ENCODE measurements around the gene OPCML. TPM values are rescaled to one million over a fixed set of nuclear protein-coding genes. Genes with fewer than 3 reads are reported as not detected.

Gene OPCML
- total RNA-seq, 1 donor from 2014 or later: 0.61 TPM

DNA sequence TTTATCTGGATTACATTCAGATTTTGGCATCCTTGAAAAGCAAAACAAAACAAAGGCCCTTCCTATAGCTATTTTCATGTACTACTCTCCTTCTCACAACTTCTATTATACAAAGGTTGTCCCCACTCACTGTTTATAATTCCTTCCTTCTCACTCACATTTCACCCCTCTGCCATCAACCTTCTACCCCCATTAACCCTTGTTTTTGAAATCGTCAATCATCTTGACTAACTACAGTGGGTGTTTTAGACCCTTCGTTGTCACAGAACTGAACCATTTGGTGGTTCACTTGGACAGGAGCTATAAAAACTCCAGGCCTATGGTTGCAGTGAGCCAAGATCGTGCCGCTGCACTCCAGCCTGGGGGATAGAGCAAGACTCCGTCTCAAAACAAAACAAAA is 639.4 kb downstream of the OPCML start:
- peaks cover 3% of the 10 kb centered on the region for H3K4me1 Mint-ChIP-seq (ENCODE audit: low read depth, unreplicated experiment)
- no peak overlapping the region for H3K4me3 Mint-ChIP-seq (ENCODE audit: unreplicated experiment)
- DNase-seq: no peak
- H3K36me3 Mint-ChIP-seq (ENCODE audit: unreplicated experiment): no peaks in the 10 kb centered on the region
- H3K9me3 Mint-ChIP-seq (ENCODE audit: unreplicated experiment): no peaks in the 10 kb centered on the region
- TF ChIP-seq, protein P1, sequence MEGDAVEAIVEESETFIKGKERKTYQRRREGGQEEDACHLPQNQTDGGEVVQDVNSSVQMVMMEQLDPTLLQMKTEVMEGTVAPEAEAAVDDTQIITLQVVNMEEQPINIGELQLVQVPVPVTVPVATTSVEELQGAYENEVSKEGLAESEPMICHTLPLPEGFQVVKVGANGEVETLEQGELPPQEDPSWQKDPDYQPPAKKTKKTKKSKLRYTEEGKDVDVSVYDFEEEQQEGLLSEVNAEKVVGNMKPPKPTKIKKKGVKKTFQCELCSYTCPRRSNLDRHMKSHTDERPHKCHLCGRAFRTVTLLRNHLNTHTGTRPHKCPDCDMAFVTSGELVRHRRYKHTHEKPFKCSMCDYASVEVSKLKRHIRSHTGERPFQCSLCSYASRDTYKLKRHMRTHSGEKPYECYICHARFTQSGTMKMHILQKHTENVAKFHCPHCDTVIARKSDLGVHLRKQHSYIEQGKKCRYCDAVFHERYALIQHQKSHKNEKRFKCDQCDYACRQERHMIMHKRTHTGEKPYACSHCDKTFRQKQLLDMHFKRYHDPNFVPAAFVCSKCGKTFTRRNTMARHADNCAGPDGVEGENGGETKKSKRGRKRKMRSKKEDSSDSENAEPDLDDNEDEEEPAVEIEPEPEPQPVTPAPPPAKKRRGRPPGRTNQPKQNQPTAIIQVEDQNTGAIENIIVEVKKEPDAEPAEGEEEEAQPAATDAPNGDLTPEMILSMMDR (IDR thresholded peaks at IDR 0.05; ENCODE audit: partially characterized antibody, unreplicated experiment): no peak
- H3K27ac Mint-ChIP-seq (ENCODE audit: unreplicated experiment): no peak overlapping the region
- H3K27me3 Mint-ChIP-seq (ENCODE audit: unreplicated experiment): peaks cover 2% of the 10 kb centered on the region

DNA sequence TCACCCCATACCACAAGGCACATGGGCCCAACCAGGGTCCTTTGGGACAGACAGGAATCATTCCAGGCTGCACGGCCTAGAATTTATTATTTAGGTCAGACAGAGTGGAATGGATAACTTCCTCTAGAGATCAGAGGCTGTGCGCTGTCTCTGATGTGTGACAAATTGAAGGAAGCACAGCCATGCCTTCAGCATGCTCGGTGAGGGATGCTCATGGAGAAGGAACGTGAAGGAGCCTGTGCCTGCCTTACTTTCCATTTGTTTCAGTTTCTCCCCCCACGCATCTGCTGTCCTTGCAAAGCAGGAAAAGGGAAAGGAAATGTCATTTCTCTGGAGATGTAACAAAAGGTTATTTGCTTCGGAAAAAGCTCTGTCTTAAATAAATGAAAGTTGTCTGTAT is 644.1 kb downstream of the OPCML start:
- no peak overlapping the region for H3K27ac Mint-ChIP-seq (ENCODE audit: unreplicated experiment)
- no peak for DNase-seq
- TF ChIP-seq, protein P1 (IDR thresholded peaks at IDR 0.05; ENCODE audit: partially characterized antibody, unreplicated experiment): no peak
- H3K4me1 Mint-ChIP-seq (ENCODE audit: low read depth, unreplicated experiment): peaks cover 4% of the 10 kb centered on the region
- H3K4me3 Mint-ChIP-seq (ENCODE audit: unreplicated experiment): no peak overlapping the region
- no peaks in the 10 kb centered on the region for H3K36me3 Mint-ChIP-seq (ENCODE audit: unreplicated experiment)
- no peaks in the 10 kb centered on the region for H3K9me3 Mint-ChIP-seq (ENCODE audit: unreplicated experiment)
- peaks cover 2% of the 10 kb centered on the region for H3K27me3 Mint-ChIP-seq (ENCODE audit: unreplicated experiment)

DNA sequence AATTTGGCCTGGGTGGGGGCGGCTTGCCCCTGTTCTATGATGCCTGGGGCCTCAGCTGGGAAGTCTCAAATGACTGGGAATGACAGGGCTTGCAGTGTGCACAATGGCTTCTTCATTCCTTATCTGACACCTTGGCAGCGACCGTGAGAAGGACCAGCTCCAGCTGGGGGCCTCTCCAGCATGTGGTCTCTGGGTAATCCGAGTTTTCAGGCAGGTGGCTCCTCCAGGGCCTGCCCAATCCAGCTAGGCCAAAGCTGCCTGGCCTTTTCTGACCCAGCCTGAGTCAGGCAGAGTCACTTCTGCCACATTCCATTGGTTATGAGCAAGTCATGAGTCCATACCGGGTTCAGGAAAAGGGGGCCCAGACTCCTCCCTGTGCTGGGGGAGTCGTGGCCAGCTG is 646.0 kb downstream of the OPCML start:
- Mint-ChIP-seq H3K27me3 (ENCODE audit: unreplicated experiment) (peaks cover 2% of the 10 kb centered on the region), H3K9me3 (ENCODE audit: unreplicated experiment) (no peaks in the 10 kb centered on the region), H3K36me3 (ENCODE audit: unreplicated experiment) (no peaks in the 10 kb centered on the region), H3K4me3 (ENCODE audit: unreplicated experiment) (no peak overlapping the region), H3K27ac (ENCODE audit: unreplicated experiment) (no peak overlapping the region), H3K4me1 (ENCODE audit: low read depth, unreplicated experiment) (peaks cover 4% of the 10 kb centered on the region)
- TF ChIP-seq, protein P1 (IDR thresholded peaks at IDR 0.05; ENCODE audit: partially characterized antibody, unreplicated experiment): no peak
- no peak for DNase-seq

DNA sequence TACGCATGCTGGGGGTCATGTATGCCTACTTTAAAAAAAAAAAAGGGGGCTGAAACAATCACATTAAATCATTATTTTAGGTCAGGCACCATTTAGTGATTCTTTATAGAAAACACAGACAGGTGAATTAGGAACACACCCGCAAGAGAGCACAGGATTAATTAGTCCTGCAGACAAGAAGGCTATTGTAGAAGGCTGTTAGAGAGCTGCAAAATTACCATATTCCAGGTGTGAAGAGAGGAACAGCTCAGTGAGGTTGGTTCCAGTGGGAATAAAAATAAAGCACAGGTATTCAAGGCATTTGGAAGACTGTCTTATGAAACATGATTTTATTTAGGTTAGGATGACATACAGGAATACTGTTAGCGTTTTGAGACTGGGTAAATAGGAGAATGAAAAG is 649.1 kb downstream of the OPCML start:
- Mint-ChIP-seq H3K36me3 (ENCODE audit: unreplicated experiment) (no peaks in the 10 kb centered on the region), H3K27ac (ENCODE audit: unreplicated experiment) (no peak overlapping the region), H3K4me3 (ENCODE audit: unreplicated experiment) (no peak overlapping the region), H3K9me3 (ENCODE audit: unreplicated experiment) (no peaks in the 10 kb centered on the region), H3K4me1 (ENCODE audit: low read depth, unreplicated experiment) (peaks cover 3% of the 10 kb centered on the region), H3K27me3 (ENCODE audit: unreplicated experiment) (no peaks in the 10 kb centered on the region)
- DNase-seq: no peak
- TF ChIP-seq, protein P1 (IDR thresholded peaks at IDR 0.05; ENCODE audit: partially characterized antibody, unreplicated experiment): no peak

DNA sequence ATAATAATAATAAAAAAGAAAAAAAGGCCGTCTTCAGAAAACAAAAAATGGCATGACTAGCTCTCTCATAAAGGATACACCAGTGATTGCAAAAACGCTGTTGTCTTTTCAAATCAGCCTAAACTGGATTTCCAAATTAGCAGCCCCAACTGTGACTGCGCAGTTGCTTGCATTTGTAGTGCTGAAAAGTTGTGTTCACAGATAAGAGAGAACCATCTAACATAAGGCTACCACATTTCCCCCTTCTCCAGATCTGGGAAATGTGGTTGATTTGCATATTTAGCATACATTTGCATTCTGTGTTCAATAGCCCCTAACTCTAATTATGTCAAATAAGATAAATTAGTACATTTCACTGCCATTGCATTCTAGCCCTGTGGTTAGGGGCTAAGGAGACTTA is 650.7 kb downstream of the OPCML start:
- no peak overlapping the region for H3K27ac Mint-ChIP-seq (ENCODE audit: unreplicated experiment)
- no peaks in the 10 kb centered on the region for H3K27me3 Mint-ChIP-seq (ENCODE audit: unreplicated experiment)
- no peak overlapping the region for H3K4me3 Mint-ChIP-seq (ENCODE audit: unreplicated experiment)
- no peaks in the 10 kb centered on the region for H3K36me3 Mint-ChIP-seq (ENCODE audit: unreplicated experiment)
- H3K4me1 Mint-ChIP-seq (ENCODE audit: low read depth, unreplicated experiment): no peaks in the 10 kb centered on the region
- DNase-seq: no peak
- TF ChIP-seq, protein P1 (IDR thresholded peaks at IDR 0.05; ENCODE audit: partially characterized antibody, unreplicated experiment): no peak
- no peaks in the 10 kb centered on the region for H3K9me3 Mint-ChIP-seq (ENCODE audit: unreplicated experiment)
